ENCODE data around the gene ATOSB. TPM values are rescaled to one million over a fixed set of nuclear protein-coding genes. Genes with fewer than 3 reads are reported as not detected.

ATOSB gene
- total RNA-seq, 1 experiment from 2014 or later = 10.2 TPM

DNA sequence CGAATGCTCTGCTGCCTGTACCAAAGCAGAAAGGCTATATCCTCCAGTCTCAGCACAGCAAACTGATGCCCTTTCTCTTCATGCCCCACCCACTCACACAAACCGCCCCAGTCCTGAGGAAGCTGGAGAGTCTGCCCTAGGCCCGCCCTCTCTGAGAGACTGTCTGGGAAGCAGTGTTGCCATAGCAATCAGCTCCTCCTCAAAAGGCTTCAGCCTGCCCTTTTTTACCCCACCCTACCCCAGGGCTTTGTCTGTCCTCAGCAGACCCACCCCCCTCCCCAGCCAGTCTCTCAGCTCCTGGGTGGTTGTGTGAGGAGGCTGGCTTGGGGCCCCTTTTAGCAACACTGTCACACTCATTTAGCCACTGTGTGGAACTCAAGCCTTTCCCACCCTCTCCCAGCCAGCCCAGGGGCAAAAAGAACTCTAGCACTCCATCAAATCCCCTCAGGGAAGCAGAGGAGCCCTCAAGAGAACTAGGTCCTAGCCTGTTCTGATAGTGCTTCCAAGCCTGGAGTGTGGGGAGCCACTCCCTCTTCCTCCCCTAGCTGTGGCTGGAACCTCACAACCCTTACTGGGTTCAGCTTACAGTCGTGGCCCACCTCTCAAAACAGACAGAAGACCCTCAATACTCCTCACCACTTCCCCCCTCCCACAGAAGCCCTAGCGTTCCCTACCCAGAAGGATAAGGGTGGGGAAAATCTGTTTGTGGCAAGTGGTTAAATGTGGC is 1.4 kb downstream of the ATOSB start (continued):
- TF ChIP-seq ZNF274 (IDR thresholded peaks at IDR 0.05; ENCODE audit: low read depth, low read length) = no peak
- TF ChIP-seq, protein P1, sequence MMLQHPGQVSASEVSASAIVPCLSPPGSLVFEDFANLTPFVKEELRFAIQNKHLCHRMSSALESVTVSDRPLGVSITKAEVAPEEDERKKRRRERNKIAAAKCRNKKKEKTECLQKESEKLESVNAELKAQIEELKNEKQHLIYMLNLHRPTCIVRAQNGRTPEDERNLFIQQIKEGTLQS (IDR thresholded peaks at IDR 0.05) = no peak
- no peak for TF ChIP-seq EGR1 (IDR thresholded peaks at IDR 0.05; ENCODE audit: low read depth)
- TF ChIP-seq RAD21 (IDR thresholded peaks at IDR 0.05; ENCODE audit: low read depth) = no peak
- no peak for TF ChIP-seq POLR2AphosphoS5 (IDR thresholded peaks at IDR 0.05; ENCODE audit: low read depth, low read length)
- no peak for TF ChIP-seq EZH2 (IDR thresholded peaks at IDR 0.05)
- TF ChIP-seq ZFX (IDR thresholded peaks at IDR 0.05) = no peak
- no peak for TF ChIP-seq CBX3 (IDR thresholded peaks at IDR 0.05; ENCODE audit: low read depth)

DNA sequence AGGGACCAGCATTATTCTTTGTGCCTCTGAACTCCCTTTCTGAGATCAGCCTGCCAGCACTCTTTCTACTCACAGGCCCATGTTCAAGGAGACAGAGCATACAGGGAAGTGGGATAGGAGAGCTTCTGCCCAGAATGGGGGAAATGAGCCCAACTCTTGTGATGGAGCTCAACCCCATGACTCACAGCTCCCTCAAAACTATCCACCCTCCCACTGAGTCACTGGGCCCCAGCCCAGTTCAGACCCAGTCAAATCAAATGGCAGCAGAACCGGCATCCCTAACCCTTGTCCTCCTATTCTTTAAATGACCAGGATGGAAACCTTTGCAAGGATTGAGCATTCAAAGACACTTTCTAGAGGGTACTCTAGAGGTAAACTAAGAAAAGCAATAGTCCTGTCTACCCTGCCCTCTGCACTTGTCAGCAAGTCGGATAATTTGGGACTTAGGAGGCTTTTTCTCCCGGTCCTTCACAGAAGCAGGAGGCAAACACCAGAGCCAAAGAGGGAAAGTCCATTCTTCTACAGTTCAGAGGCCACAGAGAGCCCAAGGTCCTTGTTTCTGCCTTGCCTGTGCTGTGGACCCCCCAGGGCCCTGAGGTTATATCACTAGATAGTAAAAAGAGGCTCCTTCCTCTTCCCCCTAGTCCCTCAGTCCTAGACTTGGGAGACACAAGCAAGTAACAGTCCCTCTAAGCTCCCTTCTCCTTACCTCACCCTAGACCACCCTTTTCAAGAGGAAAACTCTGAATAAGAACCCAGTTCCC is 3.2 kb downstream of the ATOSB start:
- CTCF ChIA-PET = interaction anchor here (1.1 to 2.0 kb wide), 3 partner anchors 17 to 491 kb away, joined by 3 to 7 read pairs (median 4); no protein-coding TSS in a partner anchor
- Histone ChIP-seq H3K4me2 (ENCODE audit: low read length) (peak overlapping the region; percentile 73), H3K4me1 (ENCODE audit: control insufficient read depth in 1 of 2, insufficient read depth in 2 of 2, low read length in 2 of 2) (peaks cover 40 to 71% of the 10 kb centered on the region in 2 experiments), H3K9me3 (ENCODE audit: control insufficient read depth in 1 of 2, insufficient read depth in 1 of 2, low read depth in 1 of 2, low read length in 2 of 2) (no peaks in the 10 kb centered on the region), H3K9me2 (ENCODE audit: insufficient read depth) (no peaks in the 10 kb centered on the region), H3K4me3 (replicated peaks in 1 of 2; ENCODE audit: low read depth in 1 of 2, low read length in 2 of 2) (peak overlapping the region in 1 of 2 experiments; percentile 44; a peak in 2 of 4 replicates), H3K9ac (ENCODE audit: low read length) (peak overlapping the region; percentile 35), H2AFZ (ENCODE audit: low read depth, low read length, poor library complexity, severe bottlenecking) (no peak overlapping the region), H4K20me1 (ENCODE audit: insufficient read depth) (no peaks in the 10 kb centered on the region), H3K79me2 (ENCODE audit: insufficient read depth, low read length) (no peaks in the 10 kb centered on the region), H3K27ac (ENCODE audit: low read depth, low read length) (peak overlapping the region; percentile 54), H3K27me3 (ENCODE audit: insufficient read depth, low read length) (no peaks in the 10 kb centered on the region), H3K36me3 (ENCODE audit: control insufficient read depth in 1 of 2, insufficient read depth in 2 of 2, low read length in 2 of 2) (no peaks in the 10 kb centered on the region)
- RAD21 ChIA-PET (ENCODE audit: low non-redundant PET in 1 of 2, low total read pairs in 2 of 2, uncharacterized antibody in 2 of 2, unreplicated experiment in 2 of 2) = no interaction called here
- POLR2A ChIA-PET = interaction anchor here (2.0 kb wide), 1 partner anchor 9 kb away, joined by 11 read pairs; the partner anchor contains the start of gene STOML2
- ATAC-seq (no peak), DNase-seq (ENCODE audit: low read depth, low spot score) (no peak)
- intact Hi-C loops (cut with micrococcal nuclease) = loop anchor here (10.0 kb wide), 1 partner anchor 542 kb away; the partner anchor contains the start of genes CCDC107, RMRP and SIT1
- TF ChIP-seq, protein P2, sequence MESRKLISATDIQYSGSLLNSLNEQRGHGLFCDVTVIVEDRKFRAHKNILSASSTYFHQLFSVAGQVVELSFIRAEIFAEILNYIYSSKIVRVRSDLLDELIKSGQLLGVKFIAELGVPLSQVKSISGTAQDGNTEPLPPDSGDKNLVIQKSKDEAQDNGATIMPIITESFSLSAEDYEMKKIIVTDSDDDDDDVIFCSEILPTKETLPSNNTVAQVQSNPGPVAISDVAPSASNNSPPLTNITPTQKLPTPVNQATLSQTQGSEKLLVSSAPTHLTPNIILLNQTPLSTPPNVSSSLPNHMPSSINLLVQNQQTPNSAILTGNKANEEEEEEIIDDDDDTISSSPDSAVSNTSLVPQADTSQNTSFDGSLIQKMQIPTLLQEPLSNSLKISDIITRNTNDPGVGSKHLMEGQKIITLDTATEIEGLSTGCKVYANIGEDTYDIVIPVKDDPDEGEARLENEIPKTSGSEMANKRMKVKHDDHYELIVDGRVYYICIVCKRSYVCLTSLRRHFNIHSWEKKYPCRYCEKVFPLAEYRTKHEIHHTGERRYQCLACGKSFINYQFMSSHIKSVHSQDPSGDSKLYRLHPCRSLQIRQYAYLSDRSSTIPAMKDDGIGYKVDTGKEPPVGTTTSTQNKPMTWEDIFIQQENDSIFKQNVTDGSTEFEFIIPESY (IDR thresholded peaks at IDR 0.05; ENCODE audit: extremely low read depth, insufficient replicate concordance, low read length) = no peak
- TF ChIP-seq ZNF274 (IDR thresholded peaks at IDR 0.05; ENCODE audit: low read depth, low read length) = no peak
- no peak for TF ChIP-seq FOSL1 (IDR thresholded peaks at IDR 0.05; ENCODE audit: low read depth)
- no peak for TF ChIP-seq SIN3A (IDR thresholded peaks at IDR 0.05; ENCODE audit: low read depth)
- TF ChIP-seq SRF (IDR thresholded peaks at IDR 0.05; ENCODE audit: low read depth) = no peak
- TF ChIP-seq ZFX (IDR thresholded peaks at IDR 0.05) = no peak
- no peak for TF ChIP-seq RAD21 (IDR thresholded peaks at IDR 0.05; ENCODE audit: low read depth)
- TF ChIP-seq, protein P1 (IDR thresholded peaks at IDR 0.05) = no peak
- BruUV-seq (replicated peaks) = no TSS peak

Measured in HCT116 (cell line).